22Rv1 (cell line): ENCODE data around the gene DHRS1.

Experiments used
- H3K27ac ChIP-seq: fragments of 450-650 bp; 2 replicates; pipeline ENCODE4 v1.5.1; 2017
- CTCF ChIP-seq: fragments of 450-650 bp; IDR thresholded peaks from 2 replicates; pipeline ENCODE4 v1.5.1; 2017; ENCODE audit warnings: mild to moderate bottlenecking
- ZFX ChIP-seq: fragments of 450-650 bp; IDR thresholded peaks from 2 replicates; pipeline ENCODE4 v1.6.1; 2017; ENCODE audit warnings: antibody characterized with exemption, borderline replicate concordance

Gene DHRS1

GRCh38 chr14:24289649-24290280 lies 9.8 kb downstream of the DHRS1 start:
- H3K27ac ChIP-seq: no peak overlapping the region
- TF ChIP-seq CTCF (no peak), ZFX (no peak)

- no peak overlapping the region for H3K27ac ChIP-seq
- TF ChIP-seq CTCF (no peak), ZFX (no peak)
Observed at GRCh38 chr14:24286996-24287395, 12.6 kb downstream of the DHRS1 start.

GRCh38 chr14:24285351-24285750 lies 14.2 kb downstream of the DHRS1 start:
- TF ChIP-seq ZFX: no peak
- TF ChIP-seq CTCF: no peak
- H3K27ac ChIP-seq: no peak overlapping the region

- TF ChIP-seq ZFX (no peak), CTCF (no peak)
- no peak overlapping the region for H3K27ac ChIP-seq
Observed at GRCh38 chr14:24284501-24285035, 15.0 kb downstream of the DHRS1 start.

GRCh38 chr14:24283796-24284460 lies 15.7 kb downstream of the DHRS1 start:
- TF ChIP-seq CTCF (no peak), ZFX (no peak)
- no peak overlapping the region for H3K27ac ChIP-seq

- no peak overlapping the region for H3K27ac ChIP-seq
- TF ChIP-seq ZFX (no peak), CTCF (no peak)
Observed at GRCh38 chr14:24282736-24283135, 16.8 kb downstream of the DHRS1 start.

- no peak overlapping the region for H3K27ac ChIP-seq
- TF ChIP-seq CTCF (no peak), ZFX (no peak)
Observed at GRCh38 chr14:24281636-24282035, 17.9 kb downstream of the DHRS1 start.
